Keratinocyte (primary cell): ENCODE results near the gene PLXNB1.

Experiments
- CTCF ChIP-seq, 3 experiments: IDR thresholded peaks in 1 of 3; conservative IDR thresholded peaks in 1 of 3; optimal IDR thresholded peaks in 1 of 3; 2 replicates in 2 of 3; 3 replicates in 1 of 3; pipeline versions ENCODE3 to v1.5.1; 2011; ENCODE audit warnings: low read length in 3 of 3, mild to moderate bottlenecking in 3 of 3, moderate library complexity in 2 of 3, control low read depth in 1 of 3, inconsistent platforms in 1 of 3; ENCODE audit not compliant: insufficient read depth in 2 of 3; ENCODE audit errors: extremely low read depth in 1 of 3
- EZH2 ChIP-seq: IDR thresholded peaks from one replicate; pipeline ENCODE4 v1.6.1; 2012; ENCODE audit warnings: inconsistent platforms, mild to moderate bottlenecking, low read length, moderate library complexity

DNA sequence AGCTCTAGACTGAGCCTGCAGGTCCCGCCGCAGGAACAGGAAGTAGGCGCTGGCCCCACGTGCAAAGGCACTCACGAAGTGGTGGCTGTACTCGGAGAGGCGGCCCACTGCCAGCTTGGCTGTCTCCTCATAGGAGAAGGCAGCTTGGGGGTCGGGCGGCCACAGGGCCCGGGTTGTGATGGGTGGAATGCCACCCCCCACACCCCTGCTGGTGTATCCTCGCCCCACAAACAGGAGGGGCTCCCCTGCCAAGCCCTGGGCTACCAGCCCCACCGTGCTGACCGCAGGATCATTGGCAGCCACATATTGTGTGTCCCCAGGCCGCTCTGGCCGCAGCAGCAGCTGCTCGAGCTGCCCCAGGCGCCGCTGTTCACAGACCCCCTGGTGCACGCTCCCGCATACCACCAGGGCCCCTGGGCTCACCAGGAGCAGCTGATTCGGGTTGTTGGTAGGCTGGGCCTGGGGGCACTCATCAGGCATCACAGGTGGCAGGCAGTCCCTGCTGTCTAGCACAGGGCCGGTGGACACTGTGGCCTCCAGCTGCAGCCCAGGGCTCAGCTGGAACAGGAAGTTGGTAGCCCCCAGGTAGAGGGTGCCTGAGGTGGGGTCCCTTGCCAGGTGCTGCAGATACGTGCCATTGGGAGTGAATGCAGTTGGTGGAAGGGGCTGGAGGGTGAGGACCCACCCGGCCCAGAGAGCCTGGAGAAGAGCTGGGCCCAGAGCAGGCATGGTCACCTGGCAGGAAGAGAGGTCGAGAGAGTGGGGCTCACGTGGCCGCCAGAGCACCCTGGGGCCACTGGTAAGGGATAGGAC lies 5.8 kb downstream of the PLXNB1 start:
- no peak for TF ChIP-seq CTCF (optimal IDR thresholded peaks at IDR 0.05 in 1 of 3, IDR thresholded peaks at IDR 0.05 in 1 of 3, conservative IDR thresholded peaks at IDR 0.05 in 1 of 3; ENCODE audit: extremely low read depth in 1 of 3, insufficient read depth in 2 of 3, low read length in 3 of 3)
- TF ChIP-seq EZH2: no peak
